ENCODE measurements around the gene AP5B1. TPM values are rescaled to one million over a fixed set of nuclear protein-coding genes. Genes with fewer than 3 reads are reported as not detected.

AP5B1 gene
- total RNA-seq, 4 donors from 2014 or later, result 12.7 to 27.5 (median 18.8) TPM

DNA sequence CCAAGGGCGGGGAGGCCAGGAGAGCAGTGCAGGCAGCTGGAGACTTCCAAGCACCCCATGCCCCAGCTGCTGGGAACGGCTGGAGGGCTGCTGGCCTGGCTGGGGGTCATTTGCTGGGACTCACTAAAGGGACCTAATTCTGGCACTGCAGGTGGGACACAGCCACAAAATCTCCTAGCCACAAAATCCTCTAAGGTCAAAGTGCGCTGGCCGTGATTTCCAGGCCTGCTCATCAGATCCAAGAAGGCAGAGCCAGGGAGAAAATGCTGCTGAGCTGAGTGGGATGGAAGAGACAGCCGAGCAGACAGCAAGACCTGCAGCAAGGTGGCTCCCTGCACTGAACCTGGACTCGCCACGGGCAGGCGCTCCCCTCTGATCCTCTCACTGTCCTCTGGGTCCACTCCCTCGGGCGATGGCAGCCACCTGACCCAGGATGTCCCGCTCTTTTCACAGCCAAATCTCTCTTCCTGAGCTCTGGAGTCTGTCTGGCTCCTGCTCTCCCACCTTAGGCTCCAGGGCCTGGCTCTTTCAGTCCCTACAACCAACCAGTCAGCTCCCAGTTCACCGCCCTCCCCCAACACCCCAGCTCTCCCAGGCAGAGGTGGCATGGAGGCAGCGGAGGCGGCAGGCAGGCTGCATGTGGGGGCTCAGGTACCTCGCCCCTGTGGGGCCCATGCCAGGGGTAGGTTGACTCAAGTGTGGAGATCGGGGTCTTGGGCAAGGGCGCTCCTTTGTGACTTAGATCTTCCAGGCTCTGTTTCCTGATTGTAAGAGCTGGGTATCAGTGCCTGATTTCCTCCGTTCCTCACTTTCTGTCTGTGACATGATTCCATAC is 20.6 kb upstream of the AP5B1 start:
- TF ChIP-seq EP300 (IDR thresholded peaks at IDR 0.05), result no peak
- TF ChIP-seq, protein P1, sequence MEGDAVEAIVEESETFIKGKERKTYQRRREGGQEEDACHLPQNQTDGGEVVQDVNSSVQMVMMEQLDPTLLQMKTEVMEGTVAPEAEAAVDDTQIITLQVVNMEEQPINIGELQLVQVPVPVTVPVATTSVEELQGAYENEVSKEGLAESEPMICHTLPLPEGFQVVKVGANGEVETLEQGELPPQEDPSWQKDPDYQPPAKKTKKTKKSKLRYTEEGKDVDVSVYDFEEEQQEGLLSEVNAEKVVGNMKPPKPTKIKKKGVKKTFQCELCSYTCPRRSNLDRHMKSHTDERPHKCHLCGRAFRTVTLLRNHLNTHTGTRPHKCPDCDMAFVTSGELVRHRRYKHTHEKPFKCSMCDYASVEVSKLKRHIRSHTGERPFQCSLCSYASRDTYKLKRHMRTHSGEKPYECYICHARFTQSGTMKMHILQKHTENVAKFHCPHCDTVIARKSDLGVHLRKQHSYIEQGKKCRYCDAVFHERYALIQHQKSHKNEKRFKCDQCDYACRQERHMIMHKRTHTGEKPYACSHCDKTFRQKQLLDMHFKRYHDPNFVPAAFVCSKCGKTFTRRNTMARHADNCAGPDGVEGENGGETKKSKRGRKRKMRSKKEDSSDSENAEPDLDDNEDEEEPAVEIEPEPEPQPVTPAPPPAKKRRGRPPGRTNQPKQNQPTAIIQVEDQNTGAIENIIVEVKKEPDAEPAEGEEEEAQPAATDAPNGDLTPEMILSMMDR (IDR thresholded peaks at IDR 0.05), result no peak
- no peak for TF ChIP-seq POLR2A (IDR thresholded peaks at IDR 0.05)
- Histone ChIP-seq H3K27ac (no peak overlapping the region), H3K9me3 (no peaks in the 10 kb centered on the region), H3K4me3 (no peak overlapping the region), H3K4me1 (no peaks in the 10 kb centered on the region), H3K36me3 (no peaks in the 10 kb centered on the region), H3K27me3 (peaks cover 2 to 93% of the 10 kb centered on the region in 2 donors)
- DNase-seq (ENCODE audit: low spot score in 2 of 2), result no peak
- WGBS, 2 donors, result 71 to 73% methylated on average over 18 of the region's 18 CpGs

DNA sequence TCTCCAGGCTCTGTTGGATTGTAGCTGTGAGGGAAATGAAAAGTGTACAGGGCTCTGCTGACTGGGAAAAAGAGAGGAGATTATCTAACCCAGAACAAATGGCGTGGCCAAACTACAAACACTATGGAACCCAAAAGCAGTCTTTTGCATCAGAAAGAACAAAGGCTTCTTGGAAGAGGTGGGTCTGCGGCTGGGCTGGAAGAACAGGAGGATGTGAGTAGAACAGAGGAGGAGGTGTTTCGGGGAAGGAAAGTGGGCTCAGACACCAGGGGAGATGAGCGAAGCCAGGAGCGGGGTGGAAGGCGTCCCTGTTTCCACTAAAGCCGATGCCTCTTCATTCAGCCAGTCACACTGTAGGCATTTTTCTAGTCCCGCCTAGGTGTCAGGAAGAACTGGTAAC is 18.1 kb upstream of the AP5B1 start:
- H3K4me3 ChIP-seq, result no peak overlapping the region
- 90 to 91% methylated on average over 8 of the region's 8 CpGs for WGBS, 2 donors
- H3K27me3 ChIP-seq, result peaks cover 0 to 72% of the 10 kb centered on the region in 2 donors
- H3K27ac ChIP-seq, result no peak overlapping the region
- DNase-seq (ENCODE audit: low spot score in 2 of 2), result no peak
- no peaks in the 10 kb centered on the region for H3K36me3 ChIP-seq
- no peak for TF ChIP-seq POLR2A (IDR thresholded peaks at IDR 0.05)
- H3K4me1 ChIP-seq, result no peaks in the 10 kb centered on the region
- no peaks in the 10 kb centered on the region for H3K9me3 ChIP-seq

DNA sequence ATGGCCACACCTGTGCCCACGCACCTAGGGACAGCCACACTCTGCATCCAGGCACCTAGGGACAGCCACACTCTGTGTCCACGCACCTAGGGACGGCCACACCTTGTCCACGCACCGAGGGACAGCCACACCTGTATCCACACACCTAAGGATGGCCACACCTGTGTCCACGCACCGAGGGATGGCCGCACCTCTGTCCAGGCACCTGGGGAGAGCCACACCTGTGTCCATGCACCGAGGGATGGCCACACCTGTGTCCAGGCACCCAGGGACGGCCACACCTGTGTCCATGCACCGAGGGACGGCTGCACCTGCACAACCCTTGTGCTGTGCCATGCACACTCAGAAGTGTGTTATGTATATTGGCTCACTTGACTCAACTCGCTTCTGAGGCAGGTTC is 16.9 kb upstream of the AP5B1 start:
- TF ChIP-seq EP300 (IDR thresholded peaks at IDR 0.05), result no peak
- Histone ChIP-seq H3K4me1 (no peaks in the 10 kb centered on the region), H3K27me3 (peaks cover 0 to 61% of the 10 kb centered on the region in 2 donors), H3K4me3 (no peak overlapping the region), H3K9me3 (no peaks in the 10 kb centered on the region), H3K27ac (no peak overlapping the region), H3K36me3 (no peaks in the 10 kb centered on the region)
- WGBS, 2 donors, result 90 to 96% methylated on average over 12 to 13 of the region's 13 CpGs
- DNase-seq (ENCODE audit: low spot score in 2 of 2), result no peak

DNA sequence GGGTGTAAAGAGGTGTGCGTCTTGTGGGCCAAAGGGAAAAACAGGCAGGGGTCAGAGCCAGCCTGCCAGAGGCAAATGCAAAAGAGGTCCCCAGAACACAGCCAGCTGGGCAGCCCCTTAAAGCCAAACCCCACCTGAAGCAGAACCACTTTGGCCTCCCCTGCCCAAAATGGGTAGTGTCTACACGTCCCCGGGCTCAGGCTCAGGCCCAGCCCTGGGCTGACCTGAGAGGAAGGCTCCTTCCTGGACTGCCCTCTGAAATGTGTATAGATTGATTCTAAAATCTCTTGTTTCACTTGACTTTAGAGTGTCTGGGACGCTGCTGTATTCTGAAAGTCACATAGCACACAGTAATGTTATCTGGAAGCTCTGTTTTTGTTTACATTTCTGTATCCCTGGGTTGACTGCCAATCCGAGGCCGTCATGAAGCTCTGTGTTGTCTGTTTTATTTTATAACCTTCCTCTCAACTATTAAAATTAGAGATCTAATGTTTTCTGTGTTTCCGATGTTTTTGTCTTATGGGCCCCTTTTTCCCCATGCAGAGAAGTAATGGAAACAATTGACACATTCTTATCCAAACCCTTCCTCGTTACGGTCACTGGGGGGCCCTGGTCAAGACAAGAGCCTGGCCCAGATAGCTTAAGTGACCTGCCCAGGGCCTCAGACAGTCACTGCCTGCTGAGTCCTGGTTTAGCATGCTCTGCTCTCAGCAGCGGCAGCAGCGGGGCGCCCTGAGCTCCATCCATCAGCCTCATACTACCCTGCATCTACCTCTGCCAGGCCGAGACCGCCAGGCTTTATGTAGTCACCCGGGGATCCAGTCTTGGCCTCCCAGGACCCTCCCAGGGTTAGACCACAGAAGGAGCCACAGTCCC is 16.2 kb upstream of the AP5B1 start:
- no peak for DNase-seq (ENCODE audit: low spot score in 2 of 2)
- Histone ChIP-seq H3K36me3 (no peaks in the 10 kb centered on the region), H3K27me3 (peaks cover 0 to 53% of the 10 kb centered on the region in 2 donors), H3K4me1 (no peaks in the 10 kb centered on the region), H3K9me3 (no peaks in the 10 kb centered on the region), H3K4me3 (no peak overlapping the region), H3K27ac (no peak overlapping the region)
- 59 to 60% methylated on average over 14 to 15 of the region's 15 CpGs for WGBS, 2 donors
- TF ChIP-seq EP300 (IDR thresholded peaks at IDR 0.05) (no peak), POLR2A (IDR thresholded peaks at IDR 0.05) (no peak)
- TF ChIP-seq, protein P1 (IDR thresholded peaks at IDR 0.05), result no peak

DNA sequence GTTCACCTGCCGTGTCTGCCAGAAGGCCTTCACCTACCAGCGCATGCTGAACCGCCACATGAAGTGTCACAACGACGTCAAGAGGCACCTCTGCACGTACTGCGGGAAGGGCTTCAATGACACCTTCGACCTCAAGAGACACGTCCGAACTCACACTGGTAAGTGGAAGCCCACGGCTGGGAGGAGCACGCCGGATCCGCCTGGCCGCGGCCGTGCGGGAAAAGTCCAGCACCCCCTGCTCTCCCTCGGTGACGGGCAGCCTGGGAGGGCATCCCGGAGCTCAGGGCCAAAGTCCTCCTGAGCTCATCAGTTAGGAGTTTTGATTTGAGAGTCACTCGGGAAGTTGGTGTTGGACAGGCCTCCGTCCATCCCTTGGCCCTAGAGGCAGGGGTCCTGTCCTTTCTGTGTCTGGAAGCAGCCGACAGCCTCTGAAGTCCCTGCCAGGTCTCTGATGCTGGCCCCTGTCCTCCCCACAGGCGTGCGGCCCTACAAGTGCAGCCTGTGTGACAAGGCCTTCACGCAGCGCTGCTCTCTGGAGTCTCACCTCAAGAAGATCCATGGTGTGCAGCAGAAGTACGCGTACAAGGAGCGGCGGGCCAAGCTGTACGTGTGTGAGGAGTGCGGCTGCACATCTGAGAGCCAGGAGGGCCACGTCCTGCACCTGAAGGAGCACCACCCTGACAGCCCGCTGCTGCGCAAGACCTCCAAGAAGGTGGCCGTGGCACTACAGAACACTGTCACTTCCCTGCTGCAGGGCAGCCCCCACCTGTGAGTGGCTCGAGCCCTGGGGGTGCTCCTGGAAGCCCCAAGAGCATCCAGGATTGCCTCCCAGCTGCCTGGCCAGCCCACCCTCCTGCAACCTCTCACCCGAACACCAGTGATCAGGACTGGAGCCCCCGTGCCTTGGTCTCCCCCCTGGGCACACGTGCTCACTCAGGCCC is 14.1 kb upstream of the AP5B1 start:
- no peaks in the 10 kb centered on the region for H3K36me3 ChIP-seq
- TF ChIP-seq, protein P1 (IDR thresholded peaks at IDR 0.05), result no peak
- TF ChIP-seq EP300 (IDR thresholded peaks at IDR 0.05) (no peak), POLR2A (IDR thresholded peaks at IDR 0.05) (no peak)

More for the DNA sequence above, 14.1 kb upstream of the AP5B1 start:
- Histone ChIP-seq H3K9me3 (no peaks in the 10 kb centered on the region), H3K27me3 (peaks cover 0 to 37% of the 10 kb centered on the region in 2 donors), H3K4me3 (no peak overlapping the region), H3K4me1 (no peaks in the 10 kb centered on the region), H3K27ac (no peak overlapping the region)
- DNase-seq (ENCODE audit: low spot score in 2 of 2), result no peak
- WGBS, 2 donors, result 87 to 90% methylated on average over 20 to 35 of the region's 42 CpGs
